ENCODE measurements around the gene FLRT2.

GRCh38 chr14:85618978-85619377 is 89.0 kb downstream of the FLRT2 start:
- TF ChIP-seq CTCF (optimal IDR thresholded peaks at IDR 0.05 in 1 of 3, IDR thresholded peaks at IDR 0.05 in 1 of 3, conservative IDR thresholded peaks at IDR 0.05 in 1 of 3; ENCODE audit: extremely low read depth in 1 of 3, insufficient read depth in 2 of 3, low read length in 3 of 3) = no peak
- no peak for TF ChIP-seq EZH2 (IDR thresholded peaks at IDR 0.05; ENCODE audit: low read length)
